ENCODE results near the gene COL17A1.

The COL17A1 gene

DNA sequence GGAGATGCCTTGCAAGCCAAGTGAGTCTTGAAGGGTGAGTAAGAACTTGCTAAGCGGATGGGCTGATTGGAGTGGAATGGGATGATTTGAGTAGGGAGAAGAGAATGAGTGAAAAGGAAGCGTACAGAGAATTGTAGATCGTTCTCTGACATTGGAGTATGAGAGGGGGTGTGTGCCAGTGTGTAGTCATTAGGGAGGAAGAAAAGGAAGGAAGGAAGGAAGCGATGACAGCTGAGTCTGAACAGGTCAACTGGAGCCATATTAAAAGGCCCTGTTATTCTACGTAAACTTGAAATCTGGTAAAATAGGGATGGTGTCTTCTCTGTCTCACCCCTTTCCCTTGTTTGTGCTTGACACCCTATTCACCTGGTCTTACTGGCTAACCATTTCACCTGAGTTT is 63.7 kb downstream of the COL17A1 start:
- Histone ChIP-seq H2AFZ (ENCODE audit: low read length) (no peak overlapping the region), H3K79me2 (ENCODE audit: insufficient read depth, low read length) (no peaks in the 10 kb centered on the region), H3K9me3 (ENCODE audit: low read length) (no peaks in the 10 kb centered on the region), H3K27ac (ENCODE audit: low read depth, low read length, poor library complexity, severe bottlenecking) (no peak overlapping the region), H3K9ac (ENCODE audit: low read length) (no peak overlapping the region), H3F3A (ENCODE audit: insufficient read depth, low read length) (no peaks in the 10 kb centered on the region), H3K4me3 (ENCODE audit: low read depth, low read length, poor library complexity, severe bottlenecking) (no peak overlapping the region), H3K36me3 (ENCODE audit: insufficient read depth, low read length) (peaks cover 72% of the 10 kb centered on the region; the same call in 1 of the 2 replicates), H3K9me2 (ENCODE audit: low read depth, low read length) (no peaks in the 10 kb centered on the region), H3K4me2 (ENCODE audit: low read length) (no peak overlapping the region), H4K20me1 (ENCODE audit: insufficient read depth, low read length) (no peaks in the 10 kb centered on the region), H3K4me1 (ENCODE audit: insufficient read depth, low read length, severe bottlenecking) (no peaks in the 10 kb centered on the region), H3K27me3 (ENCODE audit: insufficient read depth, low read length) (no peaks in the 10 kb centered on the region)
- no peak for TF ChIP-seq EZH2 (IDR thresholded peaks at IDR 0.05; ENCODE audit: borderline replicate concordance, low read length)
- TF ChIP-seq, protein P1, sequence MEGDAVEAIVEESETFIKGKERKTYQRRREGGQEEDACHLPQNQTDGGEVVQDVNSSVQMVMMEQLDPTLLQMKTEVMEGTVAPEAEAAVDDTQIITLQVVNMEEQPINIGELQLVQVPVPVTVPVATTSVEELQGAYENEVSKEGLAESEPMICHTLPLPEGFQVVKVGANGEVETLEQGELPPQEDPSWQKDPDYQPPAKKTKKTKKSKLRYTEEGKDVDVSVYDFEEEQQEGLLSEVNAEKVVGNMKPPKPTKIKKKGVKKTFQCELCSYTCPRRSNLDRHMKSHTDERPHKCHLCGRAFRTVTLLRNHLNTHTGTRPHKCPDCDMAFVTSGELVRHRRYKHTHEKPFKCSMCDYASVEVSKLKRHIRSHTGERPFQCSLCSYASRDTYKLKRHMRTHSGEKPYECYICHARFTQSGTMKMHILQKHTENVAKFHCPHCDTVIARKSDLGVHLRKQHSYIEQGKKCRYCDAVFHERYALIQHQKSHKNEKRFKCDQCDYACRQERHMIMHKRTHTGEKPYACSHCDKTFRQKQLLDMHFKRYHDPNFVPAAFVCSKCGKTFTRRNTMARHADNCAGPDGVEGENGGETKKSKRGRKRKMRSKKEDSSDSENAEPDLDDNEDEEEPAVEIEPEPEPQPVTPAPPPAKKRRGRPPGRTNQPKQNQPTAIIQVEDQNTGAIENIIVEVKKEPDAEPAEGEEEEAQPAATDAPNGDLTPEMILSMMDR (IDR thresholded peaks at IDR 0.05; ENCODE audit: low read length) = no peak

DNA sequence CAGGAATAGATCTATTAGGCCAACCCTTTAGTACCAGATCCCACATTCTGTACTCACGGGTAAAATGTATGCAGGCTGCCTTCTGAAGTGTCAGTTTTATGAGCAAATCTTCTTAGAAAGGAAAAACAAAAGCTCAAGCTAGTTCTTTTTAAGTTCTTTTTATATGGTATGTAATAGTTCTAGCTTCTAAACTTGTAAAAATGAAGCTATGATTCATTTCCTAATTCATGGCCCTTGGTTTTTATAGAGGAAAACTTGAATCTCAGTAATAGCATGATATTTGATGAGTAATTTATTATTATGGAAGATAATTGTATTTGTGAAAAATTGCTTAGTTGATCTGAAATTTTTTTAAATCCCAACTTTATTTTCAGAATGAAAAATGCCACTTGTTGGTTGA is 64.4 kb downstream of the COL17A1 start:
- Histone ChIP-seq H2AFZ (ENCODE audit: low read length) (no peak overlapping the region), H3K4me2 (ENCODE audit: low read length) (no peak overlapping the region), H3K36me3 (ENCODE audit: insufficient read depth, low read length) (peaks cover 69% of the 10 kb centered on the region; the same call in 1 of the 2 replicates), H3K4me3 (ENCODE audit: low read depth, low read length, poor library complexity, severe bottlenecking) (no peak overlapping the region), H3F3A (ENCODE audit: insufficient read depth, low read length) (no peaks in the 10 kb centered on the region), H3K79me2 (ENCODE audit: insufficient read depth, low read length) (no peaks in the 10 kb centered on the region), H3K27me3 (ENCODE audit: insufficient read depth, low read length) (no peaks in the 10 kb centered on the region), H4K20me1 (ENCODE audit: insufficient read depth, low read length) (no peaks in the 10 kb centered on the region), H3K27ac (ENCODE audit: low read depth, low read length, poor library complexity, severe bottlenecking) (no peak overlapping the region), H3K4me1 (ENCODE audit: insufficient read depth, low read length, severe bottlenecking) (no peaks in the 10 kb centered on the region), H3K9me3 (ENCODE audit: low read length) (no peaks in the 10 kb centered on the region), H3K9ac (ENCODE audit: low read length) (no peak overlapping the region), H3K9me2 (ENCODE audit: low read depth, low read length) (no peaks in the 10 kb centered on the region)
- no peak for TF ChIP-seq EZH2 (IDR thresholded peaks at IDR 0.05; ENCODE audit: borderline replicate concordance, low read length)
- TF ChIP-seq, protein P1 (IDR thresholded peaks at IDR 0.05; ENCODE audit: low read length) = no peak

DNA sequence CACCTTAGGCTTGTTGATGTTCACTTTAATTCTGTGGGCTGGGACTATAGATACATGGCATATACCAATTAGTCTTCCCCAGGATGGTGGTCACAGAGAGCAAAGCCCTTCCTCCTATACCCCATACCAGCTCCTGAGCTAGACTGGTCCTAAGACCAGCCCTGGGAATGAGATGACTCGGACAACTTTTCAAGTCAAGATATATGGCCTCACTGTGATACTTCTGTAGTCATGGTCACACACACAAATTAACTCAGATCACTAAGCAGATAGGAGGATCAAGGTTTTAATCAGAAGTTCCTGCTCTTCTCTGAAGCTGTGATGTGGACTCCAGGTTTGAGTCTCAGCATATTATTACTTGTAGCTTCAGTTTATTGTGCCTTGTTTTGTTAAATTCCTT is 65.7 kb downstream of the COL17A1 start:
- H3K9me2 ChIP-seq (ENCODE audit: low read depth, low read length) = no peaks in the 10 kb centered on the region
- H3K9ac ChIP-seq (ENCODE audit: low read length) = no peak overlapping the region
- no peaks in the 10 kb centered on the region for H3K79me2 ChIP-seq (ENCODE audit: insufficient read depth, low read length)
- no peaks in the 10 kb centered on the region for H3F3A ChIP-seq (ENCODE audit: insufficient read depth, low read length)
- TF ChIP-seq, protein P1 (IDR thresholded peaks at IDR 0.05; ENCODE audit: low read length) = no peak
- TF ChIP-seq EZH2 (IDR thresholded peaks at IDR 0.05; ENCODE audit: borderline replicate concordance, low read length) = no peak
- no peaks in the 10 kb centered on the region for H4K20me1 ChIP-seq (ENCODE audit: insufficient read depth, low read length)
- H3K9me3 ChIP-seq (ENCODE audit: low read length) = no peaks in the 10 kb centered on the region
- no peak overlapping the region for H3K4me2 ChIP-seq (ENCODE audit: low read length)
- no peaks in the 10 kb centered on the region for H3K4me1 ChIP-seq (ENCODE audit: insufficient read depth, low read length, severe bottlenecking)
- no peak overlapping the region for H3K4me3 ChIP-seq (ENCODE audit: low read depth, low read length, poor library complexity, severe bottlenecking)
- peaks cover 60% of the 10 kb centered on the region; the same call in 1 of the 2 replicates for H3K36me3 ChIP-seq (ENCODE audit: insufficient read depth, low read length)
- H2AFZ ChIP-seq (ENCODE audit: low read length) = no peak overlapping the region
- H3K27ac ChIP-seq (ENCODE audit: low read depth, low read length, poor library complexity, severe bottlenecking) = no peak overlapping the region
- no peaks in the 10 kb centered on the region for H3K27me3 ChIP-seq (ENCODE audit: insufficient read depth, low read length)
